NOMO-1 (cell line): ENCODE data around the gene ZKSCAN4.

Experiments
- DNase-seq, 2 experiments: peaks; one replicate each; lab custom pipeline; 2025; ENCODE audit not compliant: unreplicated experiment in 2 of 2; lab: John Stamatoyannopoulos, UW

The ZKSCAN4 gene

GRCh38 chr6:28211840-28212509 lies 40.1 kb downstream of the ZKSCAN4 start:
- no peak for DNase-seq

DNA sequence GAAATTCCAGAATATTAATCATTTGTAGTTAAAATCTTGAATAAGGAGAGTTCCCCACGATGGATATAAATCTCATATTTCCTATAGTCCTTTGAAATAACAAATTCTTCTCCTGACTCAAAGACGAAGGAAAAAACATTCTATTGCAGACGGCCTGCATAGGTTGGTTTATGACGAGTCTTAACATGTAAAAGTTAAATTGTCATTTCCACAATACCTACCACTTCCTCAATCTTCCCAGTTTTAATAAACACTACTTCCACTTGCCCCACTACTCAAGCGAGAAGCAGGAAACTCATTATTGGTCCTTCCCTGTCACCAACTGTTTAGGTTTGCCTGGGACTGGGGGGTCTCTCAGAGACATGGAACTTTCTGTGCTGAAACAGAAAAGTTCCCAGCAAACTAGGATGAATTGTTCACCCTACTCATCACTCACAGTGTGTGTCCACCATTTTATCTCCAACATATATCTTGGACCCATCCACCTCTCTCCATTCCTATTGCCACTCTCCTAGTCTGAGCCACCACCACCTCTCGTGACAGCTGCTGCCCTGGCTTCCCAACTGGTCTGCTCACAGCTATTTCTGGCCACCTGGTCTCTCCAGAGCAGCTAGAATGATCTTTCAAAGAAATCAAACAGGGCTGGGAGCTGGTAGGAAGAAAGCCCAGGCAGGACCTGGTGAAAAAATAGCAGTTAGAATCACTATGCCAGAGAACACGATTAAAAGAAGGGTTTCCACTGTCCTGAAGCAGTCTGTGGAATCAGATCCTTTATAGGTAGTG lies 42.1 kb downstream of the ZKSCAN4 start:
- DNase-seq = peak in 1 of 2 experiments; percentile 59

- no peak for DNase-seq
These were observed 43.9 kb downstream of the ZKSCAN4 start for GRCh38 chr6:28208111-28208659.

GRCh38 chr6:28207510-28208110 lies 44.5 kb downstream of the ZKSCAN4 start:
- DNase-seq = no peak

DNA sequence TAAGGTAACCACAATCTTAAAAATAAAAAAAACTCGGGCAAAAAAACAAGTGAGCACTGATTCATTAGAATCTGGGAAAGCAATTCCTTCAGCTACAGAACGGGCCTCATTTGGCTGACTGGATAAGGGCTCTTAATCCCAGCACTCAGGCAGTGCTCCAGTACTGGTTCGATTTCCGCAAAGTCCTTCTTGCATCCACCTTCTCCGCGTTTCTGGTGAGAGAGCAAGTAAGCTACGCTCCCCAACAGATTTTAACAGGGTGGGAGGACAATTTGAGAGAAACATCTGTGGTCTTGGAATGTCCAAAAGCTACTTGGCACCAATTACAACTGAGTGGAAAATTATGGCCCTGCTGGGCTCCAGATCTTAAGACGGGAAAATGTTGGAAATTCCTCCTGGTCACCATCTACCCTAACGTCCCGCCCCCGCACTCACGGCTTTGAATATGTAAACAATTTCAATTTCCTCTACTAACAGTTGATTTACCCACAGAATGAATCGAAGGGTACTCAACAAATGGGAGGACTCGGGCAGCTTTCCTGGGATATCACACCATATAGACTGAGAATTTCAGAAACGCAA lies 45.0 kb downstream of the ZKSCAN4 start:
- no peak for DNase-seq

DNA sequence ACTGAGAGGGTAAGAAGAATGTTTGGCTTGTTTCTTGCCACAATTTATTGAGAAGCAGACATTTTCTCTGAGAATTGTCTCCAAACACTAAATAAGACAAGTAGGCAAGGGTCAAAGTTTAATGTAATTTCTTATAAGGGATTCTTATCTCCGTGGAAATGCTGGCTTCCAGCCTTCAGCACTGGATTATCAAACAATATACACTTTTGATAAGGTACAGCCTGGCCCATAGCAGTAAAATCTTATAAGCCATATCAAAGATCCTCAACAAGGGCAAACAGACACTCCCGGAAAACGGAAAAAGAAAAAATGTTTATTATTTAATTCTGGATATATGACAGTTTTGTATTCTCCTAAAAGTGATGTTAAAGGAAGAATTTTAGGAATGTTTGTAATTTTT lies 45.5 kb downstream of the ZKSCAN4 start:
- no peak for DNase-seq

- DNase-seq = peak; percentile 11 to 52
These were observed 46.2 kb downstream of the ZKSCAN4 start for GRCh38 chr6:28205879-28206278.

DNA sequence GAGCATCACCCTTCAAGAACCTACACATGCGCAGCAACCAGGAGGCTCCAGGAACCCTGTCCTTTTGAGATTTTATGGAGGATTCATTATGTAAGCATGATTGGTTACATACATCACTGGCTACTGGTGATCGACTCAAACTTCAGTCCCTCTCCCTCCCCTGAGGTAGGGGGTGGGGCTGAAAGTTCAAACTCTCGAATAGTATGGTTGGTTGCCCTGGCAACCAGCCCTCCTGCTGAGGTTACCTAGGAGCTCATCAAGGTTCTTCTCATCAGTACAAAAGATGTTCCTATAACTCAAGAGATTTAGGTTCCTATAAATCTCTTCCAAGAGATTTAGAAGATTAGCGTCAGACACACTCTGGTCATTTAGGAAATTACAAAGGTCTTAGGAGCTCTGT lies 48.9 kb downstream of the ZKSCAN4 start:
- DNase-seq = no peak

DNA sequence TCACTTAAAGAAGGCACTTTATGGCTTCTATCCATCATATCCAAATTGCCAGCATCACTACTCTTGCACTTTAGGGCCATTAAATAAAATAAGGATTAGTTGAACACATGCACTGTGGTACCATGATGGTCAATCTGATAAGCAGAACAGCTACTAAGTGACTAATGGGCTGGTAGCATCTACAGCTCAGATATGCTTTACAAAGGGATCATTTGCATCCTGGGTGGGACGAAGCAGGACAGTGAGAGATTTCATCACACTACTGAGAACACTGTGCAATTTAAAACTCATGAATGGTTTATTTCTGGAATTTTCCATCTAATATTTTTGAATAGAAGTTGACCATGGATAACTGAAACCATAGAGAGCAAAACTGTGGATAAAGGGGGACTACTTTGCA lies 52.0 kb downstream of the ZKSCAN4 start:
- DNase-seq = no peak
